ENCODE measurements around the gene LOXL3. TPM values are rescaled to one million over a fixed set of nuclear protein-coding genes. Genes with fewer than 3 reads are reported as not detected.

Gene LOXL3
- total RNA-seq, 1 experiment from 2014 or later, result 4.1 TPM

DNA sequence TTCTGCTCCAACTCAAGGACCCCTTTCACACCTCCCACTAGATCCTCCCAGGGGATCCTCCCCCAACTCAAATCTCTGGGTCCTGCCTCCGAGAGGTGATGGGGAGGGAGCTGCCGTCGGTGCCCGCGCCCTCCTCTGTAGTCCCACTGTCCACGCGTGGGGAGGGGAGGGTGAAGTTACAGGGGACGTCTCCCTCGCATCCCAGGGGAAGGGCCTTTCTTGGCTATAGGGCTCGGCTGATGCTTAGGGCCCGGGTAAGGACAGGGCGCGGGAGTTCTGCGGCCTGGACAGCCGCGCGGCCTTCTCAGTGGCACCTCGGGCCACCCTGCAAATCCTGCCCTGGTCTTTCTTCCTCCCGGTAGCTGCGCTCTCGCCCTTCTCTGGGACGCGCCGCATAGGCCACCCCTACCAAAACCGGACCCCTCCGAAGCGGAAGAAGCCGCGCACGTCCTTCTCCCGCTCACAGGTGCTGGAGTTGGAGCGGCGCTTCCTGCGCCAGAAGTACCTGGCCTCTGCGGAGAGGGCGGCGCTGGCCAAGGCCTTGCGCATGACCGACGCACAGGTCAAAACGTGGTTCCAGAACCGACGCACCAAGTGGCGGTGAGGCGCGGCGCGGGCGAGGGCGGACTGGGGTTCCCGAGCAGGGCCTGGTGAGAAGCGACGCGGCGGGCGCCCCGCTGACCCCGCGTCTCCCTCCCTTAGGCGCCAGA is 38.3 kb downstream of the LOXL3 start:
- Histone ChIP-seq H3K9ac (ENCODE audit: low read length) (no peak overlapping the region), H3K4me3 (replicated peaks in 1 of 2; ENCODE audit: low read depth in 1 of 2, low read length in 2 of 2) (no peak overlapping the region), H3K4me2 (ENCODE audit: low read length) (no peak overlapping the region), H3K4me1 (ENCODE audit: control insufficient read depth in 1 of 2, insufficient read depth in 2 of 2, low read length in 2 of 2) (no peaks in the 10 kb centered on the region), H4K20me1 (ENCODE audit: insufficient read depth) (no peaks in the 10 kb centered on the region), H3K9me3 (ENCODE audit: control insufficient read depth in 1 of 2, insufficient read depth in 1 of 2, low read depth in 1 of 2, low read length in 2 of 2) (no peaks in the 10 kb centered on the region), H3K79me2 (ENCODE audit: insufficient read depth, low read length) (no peaks in the 10 kb centered on the region), H3K27me3 (ENCODE audit: insufficient read depth, low read length) (no peaks in the 10 kb centered on the region), H3K27ac (ENCODE audit: low read depth, low read length) (no peak overlapping the region), H3K36me3 (ENCODE audit: control insufficient read depth in 1 of 2, insufficient read depth in 2 of 2, low read length in 2 of 2) (no peaks in the 10 kb centered on the region), H3K9me2 (ENCODE audit: insufficient read depth) (no peaks in the 10 kb centered on the region), H2AFZ (ENCODE audit: low read depth, low read length, poor library complexity, severe bottlenecking) (no peak overlapping the region)
- TF ChIP-seq POLR2A (IDR thresholded peaks at IDR 0.05; ENCODE audit: borderline replicate concordance, extremely low read depth, insufficient read depth, insufficient read length), result no peak
- no peak for TF ChIP-seq CEBPB (IDR thresholded peaks at IDR 0.05; ENCODE audit: low read depth)
- TF ChIP-seq ZFX (IDR thresholded peaks at IDR 0.05), result no peak
- TF ChIP-seq, protein P1, sequence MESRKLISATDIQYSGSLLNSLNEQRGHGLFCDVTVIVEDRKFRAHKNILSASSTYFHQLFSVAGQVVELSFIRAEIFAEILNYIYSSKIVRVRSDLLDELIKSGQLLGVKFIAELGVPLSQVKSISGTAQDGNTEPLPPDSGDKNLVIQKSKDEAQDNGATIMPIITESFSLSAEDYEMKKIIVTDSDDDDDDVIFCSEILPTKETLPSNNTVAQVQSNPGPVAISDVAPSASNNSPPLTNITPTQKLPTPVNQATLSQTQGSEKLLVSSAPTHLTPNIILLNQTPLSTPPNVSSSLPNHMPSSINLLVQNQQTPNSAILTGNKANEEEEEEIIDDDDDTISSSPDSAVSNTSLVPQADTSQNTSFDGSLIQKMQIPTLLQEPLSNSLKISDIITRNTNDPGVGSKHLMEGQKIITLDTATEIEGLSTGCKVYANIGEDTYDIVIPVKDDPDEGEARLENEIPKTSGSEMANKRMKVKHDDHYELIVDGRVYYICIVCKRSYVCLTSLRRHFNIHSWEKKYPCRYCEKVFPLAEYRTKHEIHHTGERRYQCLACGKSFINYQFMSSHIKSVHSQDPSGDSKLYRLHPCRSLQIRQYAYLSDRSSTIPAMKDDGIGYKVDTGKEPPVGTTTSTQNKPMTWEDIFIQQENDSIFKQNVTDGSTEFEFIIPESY (IDR thresholded peaks at IDR 0.05; ENCODE audit: extremely low read depth, insufficient replicate concordance, low read length), result no peak
- TF ChIP-seq ZNF274 (IDR thresholded peaks at IDR 0.05; ENCODE audit: low read depth, low read length), result no peak
- TF ChIP-seq CBX3 (IDR thresholded peaks at IDR 0.05; ENCODE audit: low read depth), result no peak
- no peak for TF ChIP-seq FOSL1 (IDR thresholded peaks at IDR 0.05; ENCODE audit: low read depth)
- no peak for TF ChIP-seq SP1 (IDR thresholded peaks at IDR 0.05; ENCODE audit: low read depth)
- TF ChIP-seq, protein P2, sequence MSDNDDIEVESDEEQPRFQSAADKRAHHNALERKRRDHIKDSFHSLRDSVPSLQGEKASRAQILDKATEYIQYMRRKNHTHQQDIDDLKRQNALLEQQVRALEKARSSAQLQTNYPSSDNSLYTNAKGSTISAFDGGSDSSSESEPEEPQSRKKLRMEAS (IDR thresholded peaks at IDR 0.05), result no peak
- TF ChIP-seq, protein P3, sequence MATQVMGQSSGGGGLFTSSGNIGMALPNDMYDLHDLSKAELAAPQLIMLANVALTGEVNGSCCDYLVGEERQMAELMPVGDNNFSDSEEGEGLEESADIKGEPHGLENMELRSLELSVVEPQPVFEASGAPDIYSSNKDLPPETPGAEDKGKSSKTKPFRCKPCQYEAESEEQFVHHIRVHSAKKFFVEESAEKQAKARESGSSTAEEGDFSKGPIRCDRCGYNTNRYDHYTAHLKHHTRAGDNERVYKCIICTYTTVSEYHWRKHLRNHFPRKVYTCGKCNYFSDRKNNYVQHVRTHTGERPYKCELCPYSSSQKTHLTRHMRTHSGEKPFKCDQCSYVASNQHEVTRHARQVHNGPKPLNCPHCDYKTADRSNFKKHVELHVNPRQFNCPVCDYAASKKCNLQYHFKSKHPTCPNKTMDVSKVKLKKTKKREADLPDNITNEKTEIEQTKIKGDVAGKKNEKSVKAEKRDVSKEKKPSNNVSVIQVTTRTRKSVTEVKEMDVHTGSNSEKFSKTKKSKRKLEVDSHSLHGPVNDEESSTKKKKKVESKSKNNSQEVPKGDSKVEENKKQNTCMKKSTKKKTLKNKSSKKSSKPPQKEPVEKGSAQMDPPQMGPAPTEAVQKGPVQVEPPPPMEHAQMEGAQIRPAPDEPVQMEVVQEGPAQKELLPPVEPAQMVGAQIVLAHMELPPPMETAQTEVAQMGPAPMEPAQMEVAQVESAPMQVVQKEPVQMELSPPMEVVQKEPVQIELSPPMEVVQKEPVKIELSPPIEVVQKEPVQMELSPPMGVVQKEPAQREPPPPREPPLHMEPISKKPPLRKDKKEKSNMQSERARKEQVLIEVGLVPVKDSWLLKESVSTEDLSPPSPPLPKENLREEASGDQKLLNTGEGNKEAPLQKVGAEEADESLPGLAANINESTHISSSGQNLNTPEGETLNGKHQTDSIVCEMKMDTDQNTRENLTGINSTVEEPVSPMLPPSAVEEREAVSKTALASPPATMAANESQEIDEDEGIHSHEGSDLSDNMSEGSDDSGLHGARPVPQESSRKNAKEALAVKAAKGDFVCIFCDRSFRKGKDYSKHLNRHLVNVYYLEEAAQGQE (IDR thresholded peaks at IDR 0.05; ENCODE audit: low read depth), result no peak
- TF ChIP-seq, protein P4, sequence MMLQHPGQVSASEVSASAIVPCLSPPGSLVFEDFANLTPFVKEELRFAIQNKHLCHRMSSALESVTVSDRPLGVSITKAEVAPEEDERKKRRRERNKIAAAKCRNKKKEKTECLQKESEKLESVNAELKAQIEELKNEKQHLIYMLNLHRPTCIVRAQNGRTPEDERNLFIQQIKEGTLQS (IDR thresholded peaks at IDR 0.05), result no peak
- TF ChIP-seq TCF7L2 (IDR thresholded peaks at IDR 0.05; ENCODE audit: borderline replicate concordance, extremely low read depth, insufficient read depth, insufficient read length), result no peak
- no peak for TF ChIP-seq EZH2 (IDR thresholded peaks at IDR 0.05)
- TF ChIP-seq EZH2phosphoT487 (IDR thresholded peaks at IDR 0.05; ENCODE audit: borderline replicate concordance), result no peak
- CTCF ChIA-PET, result no interaction called here
- intact Hi-C loops (cut with micrococcal nuclease), result no loop called here
- POLR2A ChIA-PET, result no interaction called here
- RAD21 ChIA-PET (ENCODE audit: low non-redundant PET in 1 of 2, low total read pairs in 2 of 2, uncharacterized antibody in 2 of 2, unreplicated experiment in 2 of 2), result no interaction called here
- BruUV-seq (replicated peaks), result no TSS peak
- DNase-seq (ENCODE audit: low read depth, low spot score) (no peak), ATAC-seq (no peak)
